ENCODE measurements around the gene TSPAN9.

DNA sequence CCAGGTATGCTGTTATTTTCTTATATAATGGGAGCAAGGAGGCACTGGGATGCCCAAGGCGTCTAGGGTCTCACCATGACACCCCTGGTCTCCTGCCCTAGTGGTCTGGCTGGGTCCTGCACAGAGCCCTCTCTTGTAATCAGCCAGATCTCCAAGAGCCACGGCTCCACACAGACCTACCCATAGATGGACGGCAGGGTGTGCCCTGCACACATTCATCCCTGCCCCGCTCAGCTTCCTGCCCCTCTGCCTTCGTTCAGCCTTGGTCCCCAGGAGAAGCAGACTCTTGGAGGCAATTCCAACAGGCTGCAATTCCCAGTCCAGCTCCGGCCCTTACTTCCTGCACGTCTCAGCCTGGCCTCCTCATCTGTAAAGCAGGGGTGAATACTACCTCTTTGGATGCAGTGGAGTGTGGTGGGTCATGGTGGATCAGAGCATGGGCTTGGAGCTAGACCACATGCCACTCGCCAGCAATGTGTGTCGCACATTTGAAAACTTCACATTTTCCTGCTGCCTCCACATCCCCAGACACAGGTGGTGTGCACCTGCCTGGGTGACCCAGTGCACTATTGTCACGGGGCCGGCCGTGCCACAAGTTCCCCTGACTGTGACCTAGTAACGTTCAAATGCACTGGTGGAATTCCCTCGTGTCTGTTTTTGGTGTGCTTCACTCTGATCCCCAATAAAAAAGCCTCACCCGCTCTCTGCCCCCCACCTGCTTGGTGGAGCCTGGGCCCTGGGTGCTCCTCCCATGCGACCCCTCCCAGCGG lies 242.7 kb downstream of the TSPAN9 start:
- TF ChIP-seq POLR2AphosphoS5 (IDR thresholded peaks at IDR 0.05; ENCODE audit: low read depth, low read length) = no peak
- no peak for TF ChIP-seq POLR2A (IDR thresholded peaks at IDR 0.05; ENCODE audit: borderline replicate concordance, extremely low read depth, insufficient read depth, insufficient read length)
- no peak for TF ChIP-seq JUND (IDR thresholded peaks at IDR 0.05)
- no peak for TF ChIP-seq RAD21 (IDR thresholded peaks at IDR 0.05; ENCODE audit: low read depth)

Measured in HCT116 (cell line).